Measurements from ENCODE around the gene COL27A1.

The COL27A1 gene

GRCh38 chr9:114149765-114150340, 5.5 kb upstream of the COL27A1 start:
- no peak for DNase-seq

DNA sequence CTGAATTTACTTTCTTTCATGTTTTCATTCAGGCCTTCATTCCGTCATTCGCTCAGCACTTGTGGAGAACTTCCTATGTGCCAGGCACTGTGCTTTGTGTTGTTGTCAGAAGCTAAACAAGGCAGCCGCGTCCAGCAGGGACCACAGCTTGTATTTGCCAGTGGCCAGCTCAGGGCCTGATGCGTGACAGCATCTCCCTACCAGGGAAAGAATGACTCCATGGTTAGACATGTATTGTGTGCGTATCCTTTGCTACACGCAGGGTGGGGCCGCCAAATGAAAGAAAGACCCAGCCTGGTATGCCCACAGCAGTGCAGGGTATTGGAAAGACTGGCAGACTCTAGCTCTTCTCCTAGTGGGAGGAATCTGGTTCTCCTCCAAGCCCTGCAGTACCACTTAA, 4.7 kb upstream of the COL27A1 start:
- no peak for DNase-seq

DNA sequence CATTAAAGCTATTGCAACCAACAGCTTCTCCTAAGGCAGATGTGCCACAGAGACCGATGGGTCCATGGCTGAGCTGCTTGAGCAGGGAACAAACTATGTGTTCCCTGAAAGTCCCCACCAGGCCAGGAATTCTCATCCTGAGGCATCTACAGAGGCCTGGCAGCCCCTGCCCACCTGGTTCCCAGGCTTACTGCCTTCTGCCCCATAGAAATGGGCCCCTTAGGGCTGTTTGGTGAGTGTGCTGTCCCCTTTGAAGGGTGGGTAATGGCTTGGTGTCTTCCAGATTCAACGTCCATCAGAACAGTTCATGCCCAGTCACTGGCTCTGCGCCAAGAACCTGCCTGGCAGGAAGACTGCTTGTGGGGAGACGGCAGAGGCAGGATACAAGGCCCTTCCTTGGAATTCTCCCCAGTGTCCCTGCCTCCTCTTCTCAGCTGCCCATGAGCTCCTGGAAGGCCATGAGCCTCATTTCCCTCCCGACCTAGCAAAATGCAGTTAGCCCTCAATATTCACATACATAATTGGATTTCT, 3.8 kb upstream of the COL27A1 start:
- DNase-seq: no peak

GRCh38 chr9:114153761-114154599, 1.4 kb upstream of the COL27A1 start:
- no peak for DNase-seq

DNA sequence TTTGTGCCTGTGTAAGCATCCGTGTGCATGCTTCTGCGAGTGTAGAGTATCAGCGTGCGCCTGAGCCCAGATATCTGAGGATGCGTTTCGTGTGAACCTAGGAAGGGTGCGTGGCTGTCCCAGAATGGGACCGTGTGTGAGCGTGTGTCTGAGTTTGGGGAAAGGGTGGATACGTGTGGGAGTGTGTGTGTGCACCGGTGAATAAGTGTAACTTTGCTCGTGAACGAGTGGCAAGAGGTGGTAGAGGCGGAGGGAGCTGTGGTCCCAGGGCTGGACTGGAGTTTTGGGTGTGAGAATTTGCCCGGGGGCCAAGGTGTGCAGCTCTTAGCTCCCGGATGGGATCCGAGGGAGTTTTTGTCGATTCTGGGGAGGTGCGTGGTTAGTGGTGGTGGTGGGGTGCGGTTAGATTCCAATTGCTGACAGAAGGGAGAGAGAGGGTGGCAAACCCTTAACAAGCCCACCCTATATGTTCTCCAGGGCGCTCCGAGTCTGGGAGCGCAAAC, 686 bp upstream of the COL27A1 start:
- no peak for DNase-seq

- DNase-seq: no peak
These were observed 789 bp downstream of the COL27A1 start for GRCh38 chr9:114155995-114156656.

DNA sequence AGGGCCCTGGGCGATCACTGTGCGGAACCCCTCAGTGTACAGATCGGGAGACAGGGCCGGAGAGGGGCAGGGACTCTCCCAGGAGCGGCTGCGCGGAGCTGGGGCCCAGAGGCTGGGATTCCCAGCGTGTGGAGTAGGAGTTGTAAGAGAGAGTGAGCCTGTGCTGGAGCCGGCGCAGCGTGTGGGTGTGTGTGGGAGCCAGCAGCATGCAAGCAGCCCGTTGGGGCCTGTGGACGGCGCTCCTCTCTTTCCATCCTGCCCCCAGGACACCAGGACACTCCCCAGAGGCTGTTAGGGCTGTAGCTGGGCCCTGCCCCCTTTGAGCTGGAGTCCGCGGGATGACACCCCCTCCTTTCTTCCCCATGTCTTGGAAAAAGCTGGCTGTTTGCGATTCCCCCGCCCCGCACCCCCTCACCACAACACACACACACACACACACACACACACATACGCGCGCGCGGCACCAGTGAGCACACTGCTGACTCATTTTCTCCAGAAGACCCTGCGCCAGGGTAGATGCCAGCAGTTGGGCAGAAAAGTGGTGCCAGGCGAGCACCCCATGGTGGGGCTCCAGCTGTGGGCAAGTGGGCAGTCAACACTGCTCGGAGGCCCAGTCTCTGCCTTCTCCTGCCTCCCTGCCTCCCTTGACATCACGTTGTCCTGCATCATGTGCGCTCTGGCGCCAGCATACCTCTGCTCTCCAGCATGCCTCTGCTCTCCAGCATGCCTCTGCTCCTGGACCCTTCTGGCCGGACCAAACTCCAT, 1.5 kb downstream of the COL27A1 start:
- DNase-seq: no peak

- DNase-seq: no peak
These were observed 2.3 kb downstream of the COL27A1 start for GRCh38 chr9:114157516-114158176.

GRCh38 chr9:114158482-114159130, 3.3 kb downstream of the COL27A1 start:
- no peak for DNase-seq

DNA sequence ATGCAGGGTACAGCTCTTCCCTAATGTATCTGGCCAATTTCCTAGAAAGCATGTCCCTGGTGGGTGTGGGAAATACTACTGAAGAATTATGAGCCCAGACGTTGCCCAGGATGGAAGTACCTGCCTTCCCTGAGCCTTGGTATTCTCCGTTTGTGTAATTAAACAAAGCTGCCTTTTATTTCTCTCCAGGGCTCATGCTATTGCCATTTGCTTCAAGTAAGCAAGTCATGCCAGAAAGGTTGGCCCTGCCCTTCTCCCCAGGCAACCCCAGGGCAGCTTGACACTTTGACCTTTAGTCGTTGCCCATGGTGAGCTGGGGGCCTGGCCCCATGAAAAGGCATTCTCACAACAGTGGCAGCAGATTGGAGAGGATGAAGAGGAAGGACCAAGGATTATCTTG, 4.4 kb downstream of the COL27A1 start:
- DNase-seq: no peak

DNA sequence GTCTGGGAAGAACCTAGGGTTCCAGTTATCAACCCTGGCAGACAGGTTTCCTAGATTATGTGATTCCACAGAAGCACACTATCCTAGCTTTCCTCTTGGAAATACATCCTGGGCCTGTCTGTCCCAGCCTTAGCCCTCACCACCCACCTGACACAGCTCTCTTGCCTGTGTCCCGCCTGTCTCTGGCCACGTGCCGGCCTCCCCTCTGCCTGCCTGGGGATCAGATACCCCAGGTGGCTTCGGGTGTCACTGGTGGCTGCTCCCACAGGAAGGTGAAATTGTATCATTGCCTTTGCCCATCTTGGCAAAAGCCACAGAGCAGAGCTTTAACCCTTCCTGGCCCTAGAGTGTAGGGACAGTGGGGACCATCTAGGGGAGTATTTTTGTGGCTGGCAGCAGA, 6.2 kb downstream of the COL27A1 start:
- no peak for DNase-seq

DNA sequence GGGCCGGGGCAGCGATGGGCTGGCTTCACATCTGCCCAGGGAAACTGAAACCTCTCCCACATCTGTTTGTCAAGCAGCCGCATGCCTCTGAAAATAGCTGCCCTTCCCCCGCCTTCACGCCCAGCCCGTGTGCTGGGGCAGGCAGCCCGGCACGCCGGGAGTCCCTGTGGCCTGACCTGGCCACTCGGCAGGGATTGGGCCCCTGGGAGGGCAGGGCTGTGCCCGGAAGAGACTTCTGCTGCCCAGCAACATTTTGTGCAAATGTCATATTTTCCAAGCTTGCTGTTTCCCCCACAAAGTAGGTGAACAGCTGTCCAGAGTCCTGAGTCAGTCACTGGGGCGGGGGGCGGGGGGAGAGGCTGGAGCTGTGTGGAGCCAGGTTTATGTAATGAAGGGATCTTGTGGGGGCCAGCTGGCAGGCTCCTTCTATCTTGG, 8.2 kb downstream of the COL27A1 start:
- DNase-seq: peak; percentile 39

GRCh38 chr9:114164191-114164794, 9.0 kb downstream of the COL27A1 start:
- no peak for DNase-seq

DNA sequence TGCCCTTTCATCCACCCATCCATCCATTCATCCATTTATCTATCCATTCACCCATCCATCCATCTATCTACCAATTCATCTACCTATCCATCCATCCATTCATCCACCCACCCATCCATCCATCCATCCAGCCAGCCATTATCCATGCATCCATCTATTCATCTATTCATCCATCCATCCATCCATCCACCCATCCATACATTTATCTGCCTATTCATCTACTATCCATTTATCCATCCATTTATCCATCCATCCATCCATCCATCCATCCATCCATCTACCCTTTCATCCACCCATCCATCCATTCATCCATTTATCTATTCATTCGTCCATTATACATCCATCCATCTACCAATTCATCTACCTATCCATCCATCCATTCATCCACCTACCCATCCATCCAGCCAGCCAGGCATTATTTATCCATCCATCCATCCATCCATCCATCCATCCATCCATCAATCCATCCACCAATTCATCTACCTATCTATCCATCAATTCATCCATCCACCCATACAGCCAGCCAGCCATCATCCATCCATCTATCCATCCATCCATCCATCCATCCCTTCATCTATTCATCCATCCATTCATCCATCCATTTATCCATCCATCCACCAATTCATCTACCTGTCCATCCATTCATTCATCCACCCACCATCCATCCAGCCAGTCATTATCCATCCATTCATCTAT, 10.2 kb downstream of the COL27A1 start:
- DNase-seq: no peak

DNA sequence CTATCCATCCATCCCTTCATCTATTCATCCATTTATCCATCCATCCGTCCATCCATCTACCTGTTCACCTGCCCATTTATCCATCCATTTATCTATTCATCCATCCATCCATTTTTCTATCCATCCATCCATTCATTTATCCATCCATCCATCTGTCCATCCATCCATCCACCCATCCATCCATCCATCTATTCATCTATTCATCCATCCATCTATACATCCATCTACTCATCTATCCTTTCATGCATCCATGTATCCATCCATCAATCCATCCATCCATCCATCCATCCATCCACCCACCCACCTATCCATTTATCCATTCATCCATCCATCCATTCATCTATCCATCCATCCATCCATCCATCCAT, 10.8 kb downstream of the COL27A1 start:
- DNase-seq: no peak

- no peak for DNase-seq
These were observed 11.6 kb downstream of the COL27A1 start for GRCh38 chr9:114166614-114167572.

DNA sequence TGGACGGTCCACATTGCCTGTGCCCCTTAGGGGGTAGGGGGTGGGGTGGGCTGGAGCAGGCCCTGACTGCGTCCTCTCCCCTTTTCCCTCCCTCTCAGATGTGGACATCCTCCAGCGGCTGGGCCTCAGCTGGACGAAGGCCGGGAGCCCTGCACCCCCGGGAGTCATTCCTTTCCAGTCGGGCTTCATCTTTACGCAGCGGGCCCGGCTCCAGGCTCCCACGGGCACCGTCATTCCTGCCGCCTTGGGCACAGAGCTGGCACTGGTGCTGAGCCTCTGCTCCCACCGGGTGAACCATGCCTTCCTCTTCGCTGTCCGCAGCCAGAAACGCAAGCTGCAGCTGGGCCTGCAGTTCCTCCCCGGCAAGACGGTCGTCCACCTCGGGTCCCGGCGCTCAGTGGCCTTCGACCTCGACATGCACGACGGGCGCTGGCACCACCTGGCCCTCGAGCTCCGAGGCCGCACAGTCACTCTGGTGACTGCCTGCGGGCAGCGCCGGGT, 12.3 kb downstream of the COL27A1 start:
- no peak for DNase-seq

- DNase-seq: no peak
These were observed 13.1 kb downstream of the COL27A1 start for GRCh38 chr9:114168281-114169028.
